ENCODE results near the gene STX18.
"Not testable (repeated sequence)": the region's sequence is repeated elsewhere in the genome, so short reads cannot be mapped to it uniquely, and the experiment has no call there.

Gene STX18

DNA sequence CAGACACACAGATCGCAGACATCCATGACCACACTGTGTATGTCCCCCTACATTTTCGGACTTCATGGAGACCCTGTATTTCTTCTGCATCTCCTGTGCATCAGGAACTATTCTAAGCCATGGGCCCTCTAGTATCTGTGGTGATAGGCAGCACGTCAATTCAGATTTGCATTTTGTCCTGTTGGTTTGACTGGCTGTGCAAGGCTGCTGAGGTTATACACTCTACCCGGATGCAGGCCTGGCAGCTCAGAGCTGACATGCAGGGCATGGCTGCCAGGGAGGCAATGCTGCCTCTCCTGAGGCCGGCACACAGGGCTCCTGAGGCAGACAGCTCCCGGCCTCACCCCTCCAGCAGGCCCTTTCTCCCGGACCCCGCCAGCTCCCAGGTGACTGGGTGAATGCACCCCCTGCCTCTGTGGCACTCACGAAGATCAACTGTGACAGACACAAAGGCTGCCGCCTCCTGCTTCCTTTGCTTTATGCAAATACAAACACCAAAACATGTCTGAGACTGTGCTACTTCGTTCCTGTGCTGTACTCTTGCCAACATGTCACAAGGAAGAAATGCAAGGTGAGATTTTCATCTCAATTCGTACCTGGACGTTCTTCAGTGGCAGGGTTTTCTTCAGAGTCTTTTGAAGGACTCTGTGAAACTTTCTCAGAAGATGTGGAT lies 103.9 kb downstream of the STX18 start:
- no peak for DNase-seq (ENCODE audit: low read depth)

DNA sequence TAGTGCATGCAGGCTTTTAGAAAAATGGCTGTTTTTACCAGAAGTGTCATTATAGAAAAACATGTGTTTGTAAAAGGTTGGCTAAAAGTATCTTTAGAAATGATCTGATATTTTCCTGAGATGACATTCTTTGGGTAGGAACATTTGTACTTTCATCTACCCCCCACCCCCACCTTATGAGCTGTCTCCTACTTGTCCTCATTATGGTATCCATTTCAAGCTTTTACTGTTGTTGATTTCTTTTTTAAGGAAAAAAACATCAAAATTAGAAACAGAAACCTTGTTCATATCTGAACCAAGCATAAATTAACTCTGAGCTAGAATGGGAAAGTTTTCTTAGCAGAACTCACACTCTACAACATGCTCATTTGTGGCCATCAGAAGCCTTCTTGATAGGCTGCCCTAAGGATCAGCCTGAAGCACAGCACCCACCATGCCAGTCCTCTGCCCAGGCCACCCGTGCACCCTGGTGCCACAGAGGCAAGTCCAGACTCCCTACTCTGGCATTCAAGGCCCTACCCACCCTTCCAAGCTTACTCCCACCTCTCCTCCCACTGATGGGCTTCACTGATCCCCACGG lies 105.5 kb downstream of the STX18 start:
- DNase-seq (ENCODE audit: low read depth): no peak

DNA sequence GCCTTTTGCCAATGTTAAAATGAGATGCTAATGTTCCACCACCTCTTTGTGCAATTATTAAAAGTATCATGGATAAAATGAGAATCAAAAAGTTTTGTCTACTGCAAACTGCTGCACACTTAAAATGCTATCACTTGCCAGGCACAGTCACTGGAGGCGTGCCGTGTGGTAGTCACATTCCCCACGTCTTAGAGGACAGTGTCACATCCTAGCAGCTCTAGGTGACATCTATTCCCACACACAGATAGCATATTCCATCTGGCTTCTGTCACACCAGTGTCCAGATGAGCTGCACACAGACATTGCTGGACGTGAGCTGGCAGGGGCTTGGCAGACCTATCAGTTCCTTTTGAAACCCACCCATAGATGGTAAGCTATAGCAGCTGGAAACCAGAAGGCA lies 107.9 kb downstream of the STX18 start:
- no peak for DNase-seq (ENCODE audit: low read depth)

DNA sequence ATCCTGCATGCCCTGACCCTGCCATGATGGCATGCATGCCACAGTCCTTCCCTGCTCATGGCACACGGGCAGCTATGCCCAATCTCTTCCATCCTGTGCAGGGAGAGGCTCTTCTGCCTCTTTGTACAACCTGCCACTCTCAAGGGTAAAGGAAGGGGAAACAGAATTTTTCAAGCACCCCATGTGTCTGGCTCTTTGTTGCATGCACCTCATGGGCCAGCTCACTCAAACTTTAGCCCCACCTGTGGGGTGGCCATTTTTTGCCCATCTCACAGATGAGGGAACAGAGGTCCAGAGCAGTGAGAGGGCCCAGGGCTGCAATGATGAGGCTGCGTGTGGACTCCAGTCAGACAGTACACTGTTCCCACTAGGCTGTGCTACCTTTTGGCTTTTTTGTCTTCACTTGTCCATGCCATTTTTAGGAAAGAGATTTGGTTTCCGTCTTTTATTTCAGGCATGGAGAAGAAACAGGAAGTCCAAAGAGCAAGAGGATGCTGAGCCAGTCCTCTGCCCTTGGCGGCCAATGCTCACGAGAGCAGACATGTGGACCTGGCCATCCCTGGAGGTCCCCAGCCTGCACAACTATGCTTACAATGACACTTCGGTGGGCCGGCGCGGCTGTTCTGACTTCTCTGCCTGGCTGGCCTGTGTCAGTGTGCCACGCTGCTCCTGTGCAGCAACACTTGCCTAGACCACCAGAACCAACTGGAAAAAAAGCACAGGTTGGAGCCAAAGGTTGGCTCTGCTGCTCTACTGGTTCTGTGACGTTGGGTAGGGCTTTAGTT lies 109.3 kb downstream of the STX18 start:
- no peak for DNase-seq (ENCODE audit: low read depth)

DNA sequence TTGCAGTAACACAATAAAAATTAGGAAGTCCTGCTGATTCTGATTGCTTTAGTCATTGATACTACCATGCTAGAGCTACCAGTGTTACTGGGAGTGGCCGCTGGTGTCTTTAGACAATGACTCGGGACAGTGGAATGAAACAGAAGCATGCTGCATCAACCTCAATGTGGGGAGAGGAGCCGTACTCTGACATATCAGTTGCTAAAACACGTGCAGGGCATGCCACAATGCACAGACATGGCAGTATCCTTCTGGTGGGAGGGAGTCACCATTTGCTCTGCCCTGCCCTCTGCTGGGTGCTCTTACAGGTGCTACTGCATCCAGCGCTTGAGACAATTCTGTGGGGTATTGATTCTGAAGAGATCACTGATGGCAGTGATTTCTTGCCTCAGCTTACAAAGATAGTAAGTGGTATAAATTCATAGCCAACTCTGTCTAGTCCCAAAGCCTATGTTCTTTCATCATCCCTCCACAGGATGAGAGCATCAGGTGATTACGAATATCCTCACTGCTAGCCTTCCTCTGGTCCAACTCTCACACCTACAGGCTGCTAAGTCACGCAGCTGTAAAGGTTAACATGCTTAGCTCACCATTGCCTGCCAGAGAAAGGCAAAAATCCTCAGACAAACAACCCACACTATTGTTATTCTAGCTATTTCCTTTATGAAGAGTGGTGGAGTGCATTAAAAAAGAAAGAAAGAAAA lies 111.2 kb downstream of the STX18 start:
- peak; percentile 74 for DNase-seq (ENCODE audit: low read depth)

DNA sequence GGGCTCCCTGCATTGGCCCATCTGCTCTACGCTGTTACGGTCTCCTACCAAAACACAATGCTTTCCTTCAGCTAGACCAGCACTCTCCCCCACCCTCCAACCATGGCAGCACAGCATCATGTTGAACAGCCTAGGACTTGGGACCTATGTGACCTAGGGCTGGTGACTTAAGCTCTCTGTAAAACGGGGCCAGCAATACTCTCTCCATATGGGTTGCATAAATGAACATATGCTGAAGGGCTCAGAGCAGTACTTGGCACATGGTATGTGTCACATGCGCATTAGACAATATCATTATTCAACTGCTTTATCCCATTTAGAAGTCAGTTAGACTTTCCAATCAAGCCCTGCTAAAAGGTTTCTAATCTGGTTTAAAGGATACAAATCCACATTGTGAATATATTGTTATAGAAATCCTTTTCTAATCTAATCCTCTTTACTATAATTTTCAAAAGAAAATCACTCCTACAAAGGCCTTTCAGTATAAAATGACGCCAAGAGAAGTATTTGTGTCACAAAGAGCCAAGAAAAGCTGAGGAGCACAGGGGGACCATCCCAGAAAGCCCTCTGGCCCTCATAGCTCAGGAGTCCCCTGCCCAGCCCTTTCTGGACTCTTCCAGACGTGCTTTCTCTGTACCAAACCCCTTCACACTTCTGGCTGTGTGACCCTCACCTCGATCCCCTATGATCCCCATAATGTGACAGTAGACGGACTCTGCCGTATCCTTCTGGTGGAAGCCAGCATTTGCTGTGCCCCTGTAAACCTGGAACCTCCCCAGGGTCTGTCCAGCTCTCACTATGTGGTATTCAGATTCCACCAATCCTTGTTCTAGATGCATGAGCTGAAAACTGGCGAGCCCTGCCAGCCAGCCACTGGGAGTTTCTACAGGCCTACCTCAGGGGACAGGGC lies 112.6 kb downstream of the STX18 start:
- no peak for DNase-seq (ENCODE audit: low read depth)

DNA sequence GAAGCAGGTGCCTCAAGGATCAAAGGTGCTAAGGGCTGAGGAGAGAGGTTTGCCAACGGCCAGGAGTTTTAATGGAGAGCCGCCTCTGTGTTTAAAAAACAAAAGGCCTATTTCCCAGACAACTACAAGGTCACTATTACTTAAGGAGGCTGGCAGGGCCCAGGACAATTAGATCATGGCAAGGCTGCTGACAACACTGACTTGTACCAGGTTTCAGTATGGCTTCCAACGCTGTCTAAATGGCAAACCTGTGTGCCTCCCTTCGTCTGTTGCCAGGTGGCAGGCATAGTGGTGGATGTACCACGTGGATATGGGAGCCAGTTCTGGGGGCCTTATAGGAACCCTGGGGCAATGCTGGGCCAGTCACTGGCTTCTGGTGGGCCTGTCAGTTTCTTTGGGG lies 114.0 kb downstream of the STX18 start:
- no peak for DNase-seq (ENCODE audit: low read depth)

DNA sequence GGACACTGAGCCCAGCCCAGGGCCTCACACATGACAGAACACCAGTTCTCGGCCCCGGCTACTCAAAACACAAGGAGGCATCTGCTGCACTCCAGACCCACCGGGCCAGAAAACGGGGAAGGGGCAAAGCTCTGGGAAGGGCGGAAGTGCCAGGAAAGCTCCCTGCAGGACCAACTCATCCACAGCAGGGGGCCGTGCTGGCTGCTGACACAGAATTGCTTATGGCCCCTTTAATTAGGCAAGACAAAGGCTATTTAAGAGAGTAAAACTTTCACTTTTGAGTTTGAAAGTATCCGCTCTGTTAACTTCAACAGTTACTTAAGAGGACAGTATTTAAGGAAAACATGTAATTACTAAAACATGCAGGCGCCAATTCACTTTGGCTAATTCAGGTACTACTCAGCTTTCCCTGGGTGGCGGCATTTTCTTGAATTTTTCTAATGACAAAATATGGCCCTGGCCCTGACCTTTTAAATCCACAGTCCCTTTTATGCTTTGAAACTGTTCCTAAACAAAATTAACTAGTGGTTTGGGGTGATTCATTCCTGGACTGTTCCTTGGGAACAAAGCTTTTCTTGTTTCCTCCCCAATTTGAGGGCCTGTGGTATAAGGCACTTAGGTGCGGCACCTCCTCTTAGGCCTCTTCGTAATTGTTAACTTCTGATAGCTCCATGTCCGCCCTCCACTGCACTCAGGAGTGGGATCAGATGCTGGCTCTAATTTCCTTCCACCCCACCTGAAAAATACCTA lies 114.6 kb downstream of the STX18 start:
- DNase-seq (ENCODE audit: low read depth): no peak

DNA sequence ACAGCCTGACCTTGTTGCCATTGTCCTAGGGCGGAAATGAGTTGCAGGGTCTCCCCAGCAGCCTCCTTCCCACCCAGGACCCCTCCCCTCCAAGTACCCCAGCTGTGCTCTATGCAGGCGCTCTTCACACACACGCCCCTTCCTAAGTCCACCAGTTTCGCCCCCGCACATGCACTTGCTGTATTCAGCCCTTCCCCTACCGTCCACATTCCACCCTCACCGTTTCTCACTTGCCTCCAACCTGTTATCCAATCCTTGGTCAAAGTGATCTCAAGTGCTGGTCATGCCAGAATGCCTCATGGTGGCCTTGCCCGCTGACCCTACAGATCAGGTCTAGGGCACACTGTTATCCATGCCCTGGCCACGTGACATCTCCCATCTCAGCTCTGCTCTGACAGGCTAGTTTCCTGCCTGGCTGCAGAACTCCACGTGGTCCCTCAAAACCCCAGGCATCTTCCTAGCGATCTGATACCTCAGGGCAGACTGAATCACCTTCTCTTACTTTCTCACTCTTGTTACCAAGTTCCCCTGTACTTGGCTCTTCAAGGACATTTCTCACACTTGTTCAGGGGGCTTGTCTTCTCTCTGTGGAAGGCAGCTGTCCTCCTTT lies 115.2 kb downstream of the STX18 start:
- DNase-seq (ENCODE audit: low read depth): no peak

DNA sequence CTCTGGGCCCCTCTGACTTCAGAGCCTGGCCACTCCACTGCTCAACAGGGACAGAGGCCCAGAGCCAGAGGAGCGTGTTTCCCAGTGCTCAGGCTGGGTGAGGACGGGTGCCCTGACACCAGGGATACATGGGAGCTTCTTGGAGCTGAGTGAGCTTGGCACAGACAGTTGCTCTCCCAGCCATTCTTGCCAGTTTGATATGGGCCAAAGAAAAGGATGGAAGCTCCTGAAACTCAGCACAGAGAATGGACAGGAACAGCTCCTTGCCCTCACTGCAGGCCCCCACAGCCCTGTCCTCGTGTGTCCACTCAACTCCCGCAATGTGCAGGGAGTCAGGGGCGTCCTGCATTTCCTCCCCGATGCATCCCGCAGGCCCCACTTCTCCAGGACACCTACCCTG lies 116.2 kb downstream of the STX18 start:
- no peak for DNase-seq (ENCODE audit: low read depth)

DNA sequence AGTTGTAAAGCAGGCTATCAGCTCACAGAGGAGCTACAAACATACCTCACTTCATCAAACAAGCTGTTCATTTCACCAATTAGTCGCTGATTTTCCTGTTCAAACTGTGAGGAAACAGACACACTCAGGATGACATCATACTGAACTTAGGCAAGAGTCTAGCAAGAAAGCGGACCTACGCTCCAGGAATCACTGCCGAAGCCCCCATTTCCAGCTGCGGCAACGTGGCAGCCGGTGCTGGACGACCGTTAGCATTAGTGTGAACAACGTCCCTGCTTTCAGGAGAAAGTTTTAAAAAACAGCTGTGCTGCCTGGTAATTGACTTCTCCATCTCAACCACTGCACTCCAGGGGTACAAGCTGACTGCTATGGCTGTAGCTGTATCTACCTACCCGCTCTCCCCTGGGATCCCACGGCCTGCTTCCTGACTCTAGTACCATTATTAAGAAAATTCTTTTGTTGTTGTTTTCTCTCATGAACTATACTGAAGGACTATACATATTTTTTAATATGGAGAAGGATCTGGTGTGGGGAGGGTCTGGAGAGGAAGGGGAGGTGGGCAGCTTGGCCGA lies 116.6 kb downstream of the STX18 start:
- no peak for DNase-seq (ENCODE audit: low read depth)

DNA sequence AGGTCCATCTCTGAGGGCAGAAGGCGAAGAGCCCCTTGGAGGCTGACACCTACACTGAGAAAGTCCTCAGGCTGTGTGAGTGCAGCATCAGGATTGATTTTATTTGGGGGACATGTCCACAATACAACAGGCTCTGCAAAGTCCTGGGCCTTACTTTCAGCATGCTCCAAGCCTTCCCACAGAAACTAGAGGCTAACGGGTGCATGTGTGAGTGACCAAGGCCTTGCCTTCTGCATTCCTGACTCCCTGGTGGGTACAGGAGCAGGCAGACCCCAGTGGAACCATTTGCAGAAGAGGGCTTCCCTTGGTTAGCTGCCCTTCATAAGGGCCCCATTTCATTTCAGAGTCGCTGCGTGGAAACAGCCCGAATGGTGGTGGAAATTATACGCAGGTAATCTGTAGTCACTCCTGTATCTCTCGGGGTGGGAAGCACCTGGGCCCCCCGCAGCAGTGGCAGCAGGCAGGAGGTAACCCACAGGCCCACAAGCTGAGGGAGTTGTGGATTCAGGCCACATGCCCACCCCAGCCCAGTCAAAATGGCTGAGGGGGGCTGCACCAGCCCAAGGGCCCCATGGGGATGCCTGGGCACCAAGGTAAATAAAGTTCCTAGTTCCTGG lies 117.2 kb downstream of the STX18 start:
- no peak for DNase-seq (ENCODE audit: low read depth)

DNA sequence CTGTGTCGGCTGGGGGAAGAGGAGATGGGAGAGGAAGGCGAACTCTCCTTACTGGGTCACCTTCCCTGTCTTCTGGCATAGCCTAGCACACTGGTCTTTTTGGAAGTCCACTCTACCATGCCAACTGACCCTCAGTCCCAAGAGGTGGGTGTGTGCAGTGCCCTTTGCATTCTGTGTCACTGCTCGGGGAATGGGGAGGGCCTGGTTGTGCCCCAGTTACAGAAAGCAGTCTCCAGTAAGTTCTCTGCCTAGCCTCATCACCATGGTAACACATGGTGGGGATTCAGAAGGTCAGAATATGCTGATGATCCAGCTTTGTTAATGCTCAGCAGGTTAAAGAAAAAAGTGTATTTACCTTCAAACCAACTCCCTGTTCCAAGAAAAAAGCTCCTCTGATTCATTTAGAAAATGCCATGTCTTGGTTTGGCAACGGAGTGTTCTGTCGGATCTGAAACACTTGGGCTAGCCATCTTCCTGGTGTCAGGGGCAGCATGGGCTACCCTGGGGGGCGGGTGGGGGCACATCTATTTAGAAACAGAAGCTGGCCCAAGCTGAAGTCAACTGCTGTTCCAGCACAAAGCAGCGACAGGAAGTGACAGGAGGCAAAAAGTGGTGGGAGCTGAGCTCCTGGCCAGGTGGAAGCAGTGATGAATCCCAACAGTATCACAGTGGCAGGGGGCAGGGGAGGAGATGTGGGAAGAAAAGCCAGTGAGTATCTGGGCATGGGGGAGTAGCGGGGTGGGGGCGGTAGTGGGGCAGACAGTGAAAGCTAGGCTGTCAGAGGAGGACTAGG lies 117.9 kb downstream of the STX18 start:
- no peak for DNase-seq (ENCODE audit: low read depth)

DNA sequence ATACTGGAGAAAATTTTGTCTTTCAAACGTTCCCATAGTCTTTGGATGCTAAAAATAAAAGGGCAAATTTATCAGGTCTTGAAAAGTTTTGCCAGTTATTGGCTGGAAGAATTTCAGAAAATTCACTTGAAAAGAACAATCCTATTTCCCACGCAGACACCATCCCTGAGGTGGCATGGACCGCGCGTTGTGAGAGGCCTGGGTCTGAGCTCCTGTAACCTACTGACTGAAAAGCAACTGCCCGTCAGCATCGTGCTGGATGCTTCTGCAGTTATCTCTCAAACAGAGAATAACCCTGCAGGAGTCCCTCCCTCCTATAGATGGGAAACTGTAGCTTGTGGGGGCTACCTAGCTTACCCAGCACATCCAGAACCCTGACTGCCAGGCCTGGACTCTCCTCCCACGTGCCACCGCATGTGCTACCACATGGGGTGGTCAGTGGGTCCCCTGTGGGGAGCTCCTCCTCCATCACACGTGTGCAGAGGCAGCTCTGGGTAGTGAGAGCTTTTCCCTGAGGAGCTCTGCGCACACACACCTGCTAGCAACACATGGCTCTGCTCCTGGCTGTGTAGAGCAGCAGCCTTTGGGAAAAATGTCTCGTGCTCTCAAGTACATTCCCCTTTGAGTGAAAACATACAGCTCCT lies 118.9 kb downstream of the STX18 start:
- no peak for DNase-seq (ENCODE audit: low read depth)

DNA sequence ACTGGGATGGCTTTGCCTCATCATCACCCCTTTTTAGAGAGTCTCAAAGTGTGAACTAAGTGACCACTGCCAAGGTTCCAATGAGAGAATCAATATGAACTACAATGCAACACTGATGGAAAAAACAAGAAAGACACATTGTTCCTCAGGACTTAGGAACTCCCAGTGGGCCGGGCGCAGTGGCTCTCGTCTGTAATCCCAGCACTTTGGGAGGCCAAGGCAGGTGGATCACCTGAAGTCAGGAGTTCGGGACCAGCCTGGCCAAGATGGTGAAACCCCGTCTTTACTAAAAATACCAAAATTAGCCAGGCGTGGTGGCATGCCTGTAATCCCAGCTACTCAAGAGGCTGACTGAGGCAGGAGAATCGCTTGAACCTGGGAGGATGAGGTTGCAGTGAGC lies 119.7 kb downstream of the STX18 start:
- DNase-seq (ENCODE audit: low read depth): not testable (repeated sequence)

DNA sequence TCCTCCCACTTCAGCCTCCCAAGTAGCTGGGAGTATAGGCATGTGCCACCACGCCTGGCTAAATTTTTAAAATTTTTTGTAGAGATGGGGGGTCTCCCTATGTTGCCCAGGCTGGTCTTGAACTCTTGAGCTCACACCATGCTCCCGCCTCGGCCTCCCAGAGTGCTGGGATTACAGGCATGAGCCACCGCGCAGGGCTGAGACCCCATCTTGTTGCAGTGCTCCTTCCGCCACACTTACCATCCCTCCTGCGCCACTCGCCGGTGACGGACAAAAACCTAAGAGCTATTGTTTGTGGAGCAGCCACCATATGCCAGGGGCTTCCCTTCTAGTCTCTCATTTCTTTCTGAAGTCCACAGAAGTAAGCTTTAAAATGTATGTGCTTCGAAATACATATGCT lies 120.5 kb downstream of the STX18 start:
- DNase-seq (ENCODE audit: low read depth): no peak

DNA sequence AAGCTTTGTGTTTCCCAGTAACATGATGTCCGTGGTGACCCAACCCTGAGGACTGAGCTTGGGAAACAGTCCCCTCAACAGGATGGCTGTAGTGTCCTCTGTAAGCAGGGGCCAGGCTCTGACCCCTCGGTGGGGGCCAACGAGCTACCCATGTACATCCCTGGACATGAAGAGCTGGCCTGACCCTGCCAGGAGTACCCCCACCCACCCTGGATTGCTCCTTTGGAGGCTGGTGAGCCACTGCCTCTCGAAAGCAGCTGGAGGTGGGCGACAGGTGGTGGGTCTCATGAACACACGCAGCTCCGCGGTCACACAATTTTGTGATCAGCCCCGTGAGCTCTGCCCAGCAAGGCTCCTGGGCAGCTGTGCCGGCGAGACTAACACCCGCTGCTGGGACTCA lies 121.4 kb downstream of the STX18 start:
- DNase-seq (ENCODE audit: low read depth): no peak

DNA sequence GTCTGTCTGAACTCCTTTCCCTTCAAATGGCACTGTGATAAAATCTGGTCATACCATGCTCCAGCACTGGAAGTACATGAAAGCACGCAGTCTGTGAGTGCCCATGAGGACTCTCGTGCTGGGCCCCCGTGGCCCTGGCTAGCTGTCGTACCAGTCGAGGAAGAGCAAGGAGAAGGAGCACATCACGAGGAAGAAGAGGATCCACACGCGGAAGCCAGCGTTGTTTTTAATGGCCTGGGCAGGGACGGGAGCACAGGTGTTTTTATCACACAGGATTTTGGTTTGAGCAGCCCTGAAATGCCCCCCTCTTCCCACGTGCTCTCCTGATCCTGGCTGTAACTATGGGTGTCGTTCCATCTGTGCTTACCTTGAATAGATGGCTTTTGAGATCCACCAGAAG lies 122.0 kb downstream of the STX18 start:
- DNase-seq (ENCODE audit: low read depth): no peak

All from HS-27A (cell line).